Stimulated activated CD8-positive, alpha-beta memory T cell treated with anti-CD3 and anti-CD28 coated beads, Interleukin-15, amount 100 ng/mL, for 24 hours (primary cell): ENCODE data around the gene THTPA.

Experiments used
- DNase-seq: peaks from one replicate; pipeline ENCODE4 v3.0.0-alpha.2; 2020; ENCODE audit warnings: low read depth

Gene THTPA, protein sequence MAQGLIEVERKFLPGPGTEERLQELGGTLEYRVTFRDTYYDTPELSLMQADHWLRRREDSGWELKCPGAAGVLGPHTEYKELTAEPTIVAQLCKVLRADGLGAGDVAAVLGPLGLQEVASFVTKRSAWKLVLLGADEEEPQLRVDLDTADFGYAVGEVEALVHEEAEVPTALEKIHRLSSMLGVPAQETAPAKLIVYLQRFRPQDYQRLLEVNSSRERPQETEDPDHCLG

DNA sequence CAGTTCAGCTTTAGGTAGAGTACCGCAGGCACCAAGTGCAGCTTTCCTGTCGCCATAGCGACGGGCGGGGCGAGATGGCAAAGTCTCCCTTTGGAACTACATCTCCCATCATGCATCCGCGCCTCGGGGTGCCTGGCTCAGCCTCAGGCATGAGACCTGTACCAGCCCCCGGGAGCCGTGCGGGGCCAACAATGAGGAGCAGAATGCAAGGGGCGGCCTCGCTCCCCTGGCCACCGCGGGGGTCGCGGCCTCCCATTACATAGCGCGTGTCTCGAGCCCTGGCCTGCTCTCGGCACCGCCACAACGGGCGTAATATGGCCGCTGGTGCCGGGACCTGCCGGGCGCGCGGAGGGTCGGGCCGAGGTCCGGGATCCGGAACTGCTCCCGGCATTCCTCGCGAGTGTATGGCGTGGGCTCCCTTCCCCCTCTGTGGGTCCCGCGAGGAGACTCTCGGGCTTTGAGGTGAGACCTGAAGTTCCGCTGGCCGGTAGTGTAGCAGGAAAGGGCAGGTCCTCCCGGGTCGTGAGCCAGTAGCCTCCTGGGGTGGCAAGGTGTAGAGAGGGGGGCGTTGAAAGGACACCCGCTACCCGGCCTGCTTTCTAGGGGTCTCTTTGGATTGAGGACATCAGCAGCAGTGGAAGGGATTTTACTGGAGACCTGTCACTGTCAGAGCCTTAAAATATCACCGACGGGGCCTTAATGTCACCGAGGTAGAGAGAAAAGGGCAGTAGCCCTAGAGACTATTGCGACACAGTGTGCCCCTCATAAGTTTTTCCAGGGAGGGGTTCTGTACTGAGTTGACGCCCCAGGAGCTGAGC, at the start of gene THTPA:
TSS of gene THTPA (plus strand) at position 390 of the 818 bp plus-strand sequence. CDS start 487 bp downstream, outside the sequence.
- DNase-seq, result peak; percentile 72

DNA sequence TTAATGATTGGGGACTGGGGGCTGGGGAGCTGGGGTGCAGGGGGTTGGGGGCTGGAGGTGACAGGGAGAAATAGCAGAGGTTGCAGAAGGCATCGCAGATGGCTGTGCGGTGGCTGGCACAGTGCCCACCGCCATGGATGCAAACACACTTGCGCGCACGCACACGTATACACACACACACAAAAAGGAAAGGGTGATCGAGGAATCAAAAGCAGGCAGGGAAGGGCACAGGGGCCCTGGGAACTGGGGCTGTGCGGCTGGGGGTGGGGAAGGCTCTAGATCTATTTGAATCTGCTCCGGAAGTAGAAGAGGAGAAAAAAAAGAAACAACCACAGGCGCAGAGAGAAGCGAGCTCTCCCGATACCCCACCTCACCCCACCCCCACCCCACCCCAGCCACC, 43.9 kb upstream of the THTPA start:
- no peak for DNase-seq

DNA sequence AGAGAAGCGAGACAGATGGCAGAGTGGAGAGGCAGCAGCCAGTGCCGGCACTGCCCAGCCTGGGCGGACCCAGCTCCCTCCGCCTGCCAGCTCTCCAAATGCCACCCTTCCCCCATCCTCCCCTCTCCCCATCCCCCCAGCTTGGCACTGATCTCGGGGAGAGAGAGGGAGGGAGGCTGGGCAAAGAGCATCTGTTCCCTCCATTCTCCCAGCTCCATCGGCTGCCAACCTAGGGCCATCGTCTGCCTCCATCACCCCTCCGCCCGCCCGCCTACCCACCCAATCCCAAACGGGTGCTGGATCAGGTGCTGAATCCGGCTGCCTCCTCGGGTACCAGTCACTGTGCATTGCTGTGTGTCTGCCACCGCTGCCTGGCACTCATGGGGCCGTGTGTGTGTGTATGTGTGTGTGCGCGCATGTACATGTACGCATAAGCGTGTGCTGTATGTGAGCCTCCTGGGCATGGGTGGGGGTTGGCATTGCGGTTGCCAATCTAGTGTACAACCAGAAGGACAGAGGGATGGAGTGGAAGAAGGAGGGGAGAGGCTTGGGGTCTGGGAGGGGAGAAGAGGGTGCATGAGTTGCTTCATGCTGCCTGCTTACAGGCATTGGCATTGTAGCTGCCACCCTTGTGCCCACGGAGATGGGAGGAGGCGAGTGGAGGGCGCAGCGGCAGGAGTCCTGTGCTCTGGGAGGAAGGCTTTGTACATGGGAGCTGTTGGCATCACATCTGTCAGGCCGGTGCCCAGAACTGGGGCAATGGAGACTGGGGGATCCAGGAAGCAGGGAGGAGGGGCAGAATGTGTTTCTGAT, 42.9 kb upstream of the THTPA start:
- DNase-seq, result no peak

DNA sequence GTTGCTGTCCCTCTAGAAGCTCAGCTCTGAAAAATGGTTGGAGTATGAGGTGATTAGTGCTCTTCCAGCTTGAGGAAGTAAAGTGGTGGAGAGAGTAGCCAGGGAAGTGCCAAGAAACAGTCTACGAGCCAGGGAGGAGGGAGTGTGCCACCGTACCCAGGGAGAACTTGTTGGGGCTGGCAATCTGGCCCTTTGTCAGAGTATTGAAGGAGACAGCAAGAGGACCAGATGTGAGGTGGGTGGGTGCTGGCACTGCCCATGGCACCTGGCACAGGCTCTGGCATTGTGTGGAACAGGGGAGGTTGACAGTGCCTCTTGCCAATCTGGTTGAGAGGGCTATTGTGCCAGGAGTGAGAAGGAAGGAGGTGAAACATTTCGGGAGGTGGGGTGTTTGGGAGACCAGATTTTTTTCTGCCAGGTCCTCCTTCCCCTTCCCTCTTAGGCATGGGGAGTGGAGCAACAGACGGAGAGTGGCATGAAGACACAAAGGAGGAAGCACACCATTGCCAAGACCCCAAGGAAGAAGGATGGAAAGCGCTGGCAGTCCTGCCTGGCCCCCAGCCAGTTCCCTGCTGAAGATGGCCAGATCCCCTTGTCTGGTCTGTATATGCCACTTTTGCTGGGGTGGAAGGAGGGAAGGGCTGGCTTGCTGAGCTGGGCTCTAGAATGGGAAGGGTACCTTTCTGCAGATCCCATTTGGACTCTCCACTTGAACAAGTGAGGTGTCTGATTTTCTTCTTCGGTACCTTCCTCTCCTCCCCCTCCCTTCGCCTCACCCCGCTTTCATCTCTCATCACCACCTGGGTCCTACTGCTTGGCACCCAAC, 42.0 kb upstream of the THTPA start:
- no peak for DNase-seq

DNA sequence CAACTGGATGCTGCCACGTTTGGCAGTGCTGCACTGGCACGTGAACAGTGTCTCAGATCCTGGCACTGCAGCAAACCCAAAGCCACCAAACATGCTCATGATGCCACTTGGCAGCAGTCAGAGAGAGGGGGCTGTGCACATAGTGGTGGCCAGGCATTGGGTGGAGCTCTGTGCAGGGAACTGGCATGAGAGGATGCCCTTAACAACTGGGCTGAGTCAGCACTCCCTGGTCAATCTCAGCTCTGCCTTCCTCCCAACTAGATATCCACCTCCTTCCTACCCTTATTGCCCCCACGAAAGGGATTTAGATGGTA, 41.5 kb upstream of the THTPA start:
- DNase-seq, result no peak

DNA sequence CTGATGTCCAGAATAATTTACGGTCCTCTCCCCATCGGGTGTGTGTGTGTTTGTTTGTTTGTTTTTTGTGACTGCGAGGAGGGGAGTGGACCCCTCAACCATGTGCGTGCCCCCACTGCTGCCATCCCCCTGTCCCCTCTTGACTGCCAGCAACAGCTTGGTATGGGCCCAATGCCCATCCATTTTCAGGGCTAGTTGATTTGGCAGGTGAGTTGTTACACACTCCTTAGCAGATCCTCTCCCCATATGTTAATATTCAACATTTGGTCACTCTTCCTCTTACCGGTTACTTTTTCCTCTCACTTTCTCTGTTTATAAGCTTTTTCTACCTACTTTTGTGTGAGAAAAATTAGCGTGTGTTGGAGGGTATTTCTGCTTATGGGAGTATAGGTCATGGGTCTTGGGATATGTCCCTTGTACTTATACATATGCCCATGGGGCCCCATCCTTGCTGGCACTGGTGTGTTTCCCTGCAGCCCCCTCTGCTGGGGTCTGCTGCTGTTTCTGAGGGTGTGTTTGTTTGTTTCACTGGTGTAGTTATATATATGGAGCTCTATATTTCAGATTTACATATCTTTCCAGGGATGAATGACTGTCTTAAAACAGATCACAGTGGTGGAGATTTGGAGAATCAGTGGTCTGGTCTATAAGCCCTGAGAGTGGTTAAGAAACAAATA, 38.3 kb upstream of the THTPA start:
- no peak for DNase-seq

DNA sequence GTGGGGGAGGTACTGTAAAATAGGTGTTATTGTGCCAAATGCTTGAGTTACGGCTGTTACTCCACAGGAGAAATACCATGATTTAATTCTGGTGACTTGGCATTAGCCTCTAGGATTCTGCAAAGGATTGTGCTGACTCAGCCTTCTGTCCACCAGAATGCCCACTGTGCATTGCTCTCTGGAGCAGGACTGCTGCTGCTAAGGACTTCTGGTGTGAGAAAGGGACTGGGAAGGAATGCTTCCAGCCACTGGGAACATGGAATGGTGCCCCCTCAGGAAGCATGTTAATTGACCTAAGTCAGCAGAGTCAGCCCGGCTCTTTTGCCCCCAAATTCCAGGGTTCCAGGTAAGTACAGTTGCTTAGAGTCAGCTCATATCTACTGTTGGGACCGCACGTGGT, 37.4 kb upstream of the THTPA start:
- DNase-seq, result no peak

DNA sequence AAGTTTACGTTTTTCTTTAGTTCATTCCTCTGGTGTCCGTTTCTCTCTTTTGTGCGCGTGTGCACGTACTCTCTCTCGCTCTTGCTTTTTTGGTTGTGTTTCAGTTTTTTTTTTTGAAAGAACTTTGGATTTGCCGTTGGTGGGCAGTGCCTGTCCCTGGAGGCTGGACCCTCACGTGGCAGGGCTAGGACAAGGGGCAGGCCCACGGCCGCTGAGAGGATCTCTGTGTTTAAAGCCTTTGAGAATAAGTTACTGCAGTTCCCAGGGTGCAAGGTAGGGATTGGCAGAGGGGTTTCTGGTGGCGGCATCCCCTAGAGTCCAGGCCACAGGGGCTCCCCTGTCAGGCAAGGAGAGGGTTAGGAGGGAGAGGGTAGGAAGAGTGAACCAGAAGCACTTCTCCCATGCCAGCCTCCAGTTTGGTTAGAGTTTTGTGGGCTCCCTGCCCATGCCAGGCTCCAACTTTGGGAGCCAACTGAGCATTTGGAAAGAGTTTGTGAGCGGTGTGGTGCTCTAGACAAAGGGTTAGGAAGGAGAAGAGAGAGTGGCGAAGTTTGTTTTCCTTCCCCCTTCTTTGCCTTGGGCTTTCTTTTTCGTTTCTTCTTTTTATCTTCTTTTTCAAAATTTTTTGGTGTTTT, 35.1 kb upstream of the THTPA start:
- no peak for DNase-seq

DNA sequence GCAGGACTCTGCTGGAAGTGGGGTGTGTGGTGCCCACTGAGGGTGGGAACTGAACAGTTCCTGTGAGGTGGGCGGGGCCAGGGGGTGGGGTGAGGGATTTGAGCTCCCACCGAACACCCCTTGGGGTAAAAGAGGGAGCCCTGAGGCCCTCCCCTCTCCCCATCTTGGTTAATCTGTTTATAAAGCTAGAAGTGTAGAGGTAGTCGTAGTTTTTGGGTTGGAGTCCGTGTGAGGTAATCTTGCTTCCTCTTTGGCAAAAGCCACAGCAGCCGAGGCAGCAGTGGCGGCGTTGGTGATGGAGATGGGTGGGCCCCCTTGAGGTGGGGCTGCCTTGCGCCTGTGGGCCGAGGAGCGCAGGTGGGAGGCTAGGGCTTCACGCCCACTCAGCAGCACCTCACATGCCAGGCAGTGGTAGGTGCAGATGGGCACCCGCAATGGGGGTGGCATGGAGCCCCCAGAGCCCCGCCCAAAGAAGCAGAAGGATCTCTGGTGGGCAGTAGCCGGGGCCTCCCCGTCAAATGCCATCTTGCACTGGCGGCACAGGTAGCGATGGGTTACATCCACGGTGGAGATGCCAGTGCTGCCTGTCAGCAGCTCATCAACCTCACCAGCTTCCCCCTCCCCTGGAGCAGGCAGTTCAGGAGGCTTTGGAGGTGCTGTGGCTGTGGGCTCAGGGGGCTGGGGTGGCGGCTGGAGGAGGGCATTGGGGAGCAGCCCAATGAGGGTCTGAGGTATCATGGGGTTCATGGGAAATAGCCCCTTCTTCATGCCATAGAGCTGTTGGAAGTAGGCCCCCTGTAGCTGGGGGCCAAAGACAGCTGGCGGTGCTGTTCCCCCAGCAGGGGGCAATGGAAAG, 34.1 kb upstream of the THTPA start:
- no peak for DNase-seq

DNA sequence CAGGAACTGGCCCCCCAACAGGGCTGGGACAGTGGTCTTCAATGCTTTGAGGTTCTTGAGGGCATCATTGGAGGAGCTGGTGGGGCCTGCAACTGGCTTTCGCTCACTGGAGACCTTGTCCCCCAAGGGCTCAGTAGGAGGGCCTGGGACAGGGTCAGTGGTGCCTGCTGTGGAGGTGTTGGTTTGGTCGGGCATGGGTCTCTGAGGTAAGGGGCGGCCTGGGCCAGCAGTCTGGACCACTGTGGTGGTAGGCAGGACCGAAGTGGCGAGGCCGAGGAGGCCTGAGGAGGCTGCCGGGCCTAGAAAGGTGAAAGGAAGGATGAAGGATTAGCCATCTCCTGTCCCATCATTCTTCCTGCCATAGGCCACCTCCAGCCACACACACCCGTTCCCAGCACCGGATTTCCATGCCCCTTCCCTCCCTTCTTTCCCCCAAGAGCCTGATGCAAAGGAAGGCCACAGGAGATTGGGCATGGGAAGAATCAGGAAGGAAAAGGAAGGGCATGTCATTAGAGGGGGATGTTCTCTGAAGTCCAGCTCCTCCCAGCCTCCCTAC, 33.4 kb upstream of the THTPA start:
- DNase-seq, result no peak

DNA sequence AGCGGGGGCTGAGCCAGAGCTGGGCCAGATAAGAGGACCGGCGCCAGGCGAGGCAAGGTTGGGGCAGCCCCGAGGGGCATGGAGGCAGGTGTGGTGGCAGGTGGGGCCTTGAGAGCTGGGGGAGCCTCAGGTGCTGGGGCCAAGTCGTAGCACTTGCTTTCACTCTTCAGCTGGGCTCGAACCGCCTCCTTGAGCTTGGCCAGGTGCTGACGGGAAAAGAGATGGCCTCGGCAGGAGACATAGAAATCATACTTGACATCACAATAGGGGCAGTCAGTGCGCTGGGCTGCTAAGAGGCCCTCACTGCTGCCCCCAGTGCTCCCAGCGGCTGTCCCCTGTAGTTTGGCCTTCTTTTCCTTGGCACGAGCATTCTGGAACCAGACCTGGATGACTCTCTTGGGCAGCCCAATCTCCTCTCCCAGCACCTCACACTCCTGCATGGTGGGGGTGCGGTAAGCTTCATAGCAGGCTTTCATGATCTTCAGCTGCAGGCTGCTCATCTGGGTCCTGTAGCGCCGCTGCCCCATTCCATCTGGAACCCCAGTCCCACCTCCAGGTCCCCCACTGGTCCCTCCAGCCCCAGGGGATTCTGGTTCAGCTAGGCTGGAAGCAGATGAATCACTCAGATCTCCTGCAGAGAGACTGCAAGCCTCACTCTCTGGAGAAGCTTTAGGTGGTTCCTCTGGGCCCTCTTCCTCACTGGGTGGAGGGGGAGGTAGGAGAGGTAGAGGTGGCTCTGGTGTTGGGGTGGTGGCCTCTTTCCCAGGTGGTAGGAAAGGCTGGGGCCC, 32.6 kb upstream of the THTPA start:
- no peak for DNase-seq

DNA sequence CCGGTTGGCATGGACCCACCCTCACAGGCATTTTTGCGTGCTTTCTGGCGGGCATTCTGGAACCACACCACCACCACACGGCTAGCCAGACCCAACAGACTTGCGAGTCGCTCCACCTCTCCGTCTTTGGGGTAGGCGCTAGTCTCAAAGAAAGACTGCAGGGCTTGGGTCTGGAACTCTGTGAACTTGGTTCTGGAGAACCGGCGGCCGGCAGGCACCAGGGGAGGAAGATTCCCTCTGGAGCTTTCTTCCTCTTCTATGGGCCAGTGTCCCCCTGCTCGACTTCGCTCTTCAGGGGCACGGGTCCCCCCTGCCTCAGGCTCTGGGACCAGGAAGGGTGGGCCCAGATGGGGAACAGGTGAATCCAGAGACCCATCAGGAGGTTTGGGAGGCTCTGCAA, 31.1 kb upstream of the THTPA start:
- no peak for DNase-seq

DNA sequence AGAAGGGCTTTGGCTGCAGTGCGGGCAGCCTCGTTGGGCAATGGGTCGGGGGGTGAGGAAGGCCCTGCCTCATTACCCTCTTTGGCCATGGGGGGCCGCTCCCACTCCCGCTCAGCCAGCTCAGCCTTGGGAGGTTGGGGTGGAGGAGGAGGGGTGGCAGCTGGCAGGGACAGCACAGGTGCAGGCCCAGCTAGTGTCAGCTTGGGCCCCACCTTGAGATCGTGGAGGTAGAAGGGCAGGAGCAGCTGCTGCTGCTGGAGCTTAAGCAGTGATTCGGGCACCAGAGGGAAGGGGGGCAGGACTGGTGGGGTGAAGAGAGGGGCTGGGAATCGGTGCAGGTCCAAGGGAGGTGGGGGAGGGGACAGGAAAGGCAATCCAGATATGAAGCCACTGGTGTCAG, 30.5 kb upstream of the THTPA start:
- no peak for DNase-seq

DNA sequence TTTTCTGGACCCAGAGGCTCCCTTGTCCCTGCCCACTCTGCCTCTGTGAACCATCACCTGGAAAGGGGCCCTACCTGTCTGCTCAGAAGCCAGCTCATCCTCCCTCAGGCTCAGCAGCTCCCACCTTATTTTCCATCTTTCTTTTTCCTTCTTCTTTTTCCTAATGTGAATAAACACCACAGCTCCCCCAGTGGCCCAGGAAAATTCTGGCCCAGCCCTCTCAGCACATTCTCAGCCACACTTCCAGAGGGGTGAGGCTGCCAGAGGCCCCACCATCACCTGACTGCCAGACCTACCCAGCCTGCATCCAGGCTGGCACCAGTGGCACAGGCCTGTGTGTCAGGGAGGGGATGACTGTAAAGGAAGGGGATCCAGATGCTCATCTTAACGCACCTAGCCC, 27.5 kb upstream of the THTPA start:
- DNase-seq, result no peak

DNA sequence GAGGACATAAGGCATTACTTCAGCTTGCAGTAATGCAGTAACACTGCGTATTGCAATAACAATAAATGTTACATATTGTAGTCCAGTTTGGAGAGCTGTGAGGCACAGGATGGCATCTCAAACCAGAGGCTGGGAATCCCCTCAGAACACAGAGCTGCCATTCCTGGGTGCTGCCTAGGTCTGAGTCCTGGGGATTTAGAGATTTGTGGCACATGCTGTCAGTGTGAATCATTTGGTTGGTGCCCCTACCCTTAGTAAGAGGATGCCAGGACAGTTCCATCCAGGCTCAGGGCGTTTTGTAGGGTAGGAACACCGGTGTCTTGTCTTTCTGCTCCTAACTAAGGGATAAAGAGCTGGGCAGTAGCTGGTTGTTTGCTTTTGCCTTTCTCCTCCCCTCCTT, 27.1 kb upstream of the THTPA start:
- no peak for DNase-seq

DNA sequence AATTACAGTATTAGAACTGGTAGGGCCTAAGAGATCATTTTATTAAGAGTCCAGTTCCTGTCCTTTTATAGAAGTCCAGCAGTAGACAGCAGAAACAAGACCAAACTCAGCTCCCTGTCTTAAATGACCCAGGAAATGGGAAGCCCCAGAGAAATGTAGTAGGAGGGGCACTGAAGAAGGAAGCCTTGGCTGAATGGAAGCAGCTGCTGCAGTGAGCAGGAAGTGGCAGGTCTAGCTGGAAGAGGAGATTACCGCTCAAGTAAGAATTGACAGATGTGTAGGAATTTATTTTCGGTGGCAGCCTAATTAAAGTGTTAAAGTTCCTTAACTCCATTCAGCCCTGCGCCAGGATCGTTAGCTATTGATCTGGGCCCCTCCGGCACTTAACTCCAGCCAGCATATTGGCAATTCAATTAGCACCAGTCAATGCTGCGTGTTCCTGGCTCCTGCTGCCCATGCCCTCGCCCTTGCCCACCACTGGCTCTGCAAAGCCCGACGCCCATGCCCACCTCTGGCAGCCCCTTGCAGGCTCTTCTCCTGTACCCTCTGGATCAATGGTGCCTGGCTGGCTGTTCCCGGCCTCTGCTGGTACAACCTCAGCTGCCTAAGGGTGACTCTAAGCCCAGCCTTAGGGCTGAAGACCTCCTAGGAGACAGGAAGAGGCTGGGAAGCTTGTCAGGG, 25.6 kb upstream of the THTPA start:
- DNase-seq, result no peak

DNA sequence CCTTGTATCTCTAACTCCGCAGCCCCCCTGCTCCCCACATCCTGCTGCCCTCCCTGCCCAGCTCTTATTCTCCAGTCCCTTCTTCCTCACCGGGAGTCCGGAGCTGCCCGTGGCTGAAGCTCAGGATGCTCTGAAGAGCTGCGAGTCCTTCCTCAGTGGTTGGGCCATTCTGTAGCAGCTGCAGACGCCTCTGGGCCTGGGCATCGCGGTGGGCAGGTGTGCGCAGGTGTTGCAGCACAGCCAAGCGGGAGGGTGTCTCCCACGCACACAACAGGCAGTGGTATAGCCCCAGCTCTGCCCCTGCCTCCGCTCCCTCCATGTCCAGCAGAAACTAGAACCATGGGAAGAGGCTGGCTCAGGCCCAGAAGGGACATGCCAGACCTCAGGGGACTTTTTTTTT, 24.7 kb upstream of the THTPA start:
- no peak for DNase-seq

DNA sequence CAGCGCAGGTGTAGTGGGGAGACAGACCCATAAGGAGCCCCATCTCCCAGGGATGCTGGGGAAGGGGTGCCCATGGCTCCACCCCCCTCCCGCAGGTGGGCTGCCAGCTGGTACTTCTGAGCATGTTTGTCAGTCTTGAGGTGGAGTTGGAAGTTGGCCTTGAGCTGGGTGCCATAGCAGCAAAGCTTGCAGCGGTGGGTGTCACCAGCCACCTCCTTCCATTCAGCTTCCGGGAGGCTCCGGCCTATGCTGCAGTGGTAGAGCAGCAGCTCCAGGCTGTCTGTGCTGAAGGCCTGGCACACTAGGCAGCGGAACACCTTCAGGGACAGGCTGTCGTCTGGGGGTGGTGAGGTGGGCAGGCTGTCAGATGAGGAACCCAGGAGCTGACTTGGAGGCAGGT, 23.4 kb upstream of the THTPA start:
- DNase-seq, result no peak
